AG10803 (cell line): ENCODE measurements around the gene ACMSD.
"Not testable (repeated sequence)": the region's sequence is repeated elsewhere in the genome, so short reads cannot be mapped to it uniquely, and the experiment has no call there.

Source experiments
- DNase-seq: peaks from one replicate; pipeline ENCODE4 v3.0.0; 2010; ENCODE audit warnings: low read depth
- H3K4me3 ChIP-seq: 2 replicates; pipeline ENCODE4 v1.5.1; 2011; ENCODE audit warnings: mild to moderate bottlenecking, low read length, control low read depth
- CTCF ChIP-seq: conservative IDR thresholded peaks from 2 replicates; pipeline ENCODE4 v1.5.1; 2011; ENCODE audit warnings: mild to moderate bottlenecking, low read length, control low read depth, inconsistent platforms

ACMSD gene

GRCh38 chr2:134800341-134800740 is 38.1 kb upstream of the ACMSD start:
- no peak overlapping the region for H3K4me3 ChIP-seq
- no peak for DNase-seq
- TF ChIP-seq CTCF, result no peak

- not testable (repeated sequence) for DNase-seq
Observed at GRCh38 chr2:134803609-134804405, 34.6 kb upstream of the ACMSD start.

GRCh38 chr2:134815741-134816140 is 22.7 kb upstream of the ACMSD start:
- DNase-seq, result no peak
- no peak for TF ChIP-seq CTCF
- H3K4me3 ChIP-seq, result no peak overlapping the region

More at GRCh38 chr2:134803609-134804405, 34.6 kb upstream of the ACMSD start:
- H3K4me3 ChIP-seq, result not testable (repeated sequence)

- DNase-seq, result no peak
Observed at GRCh38 chr2:134818321-134818720, 20.1 kb upstream of the ACMSD start.

GRCh38 chr2:134819334-134819733 is 19.1 kb upstream of the ACMSD start:
- DNase-seq, result peak; percentile 6
- no peak for TF ChIP-seq CTCF
- H3K4me3 ChIP-seq, result no peak overlapping the region

More at GRCh38 chr2:134818321-134818720, 20.1 kb upstream of the ACMSD start:
- TF ChIP-seq CTCF, result no peak
- H3K4me3 ChIP-seq, result no peak overlapping the region

- DNase-seq, result no peak
Observed at GRCh38 chr2:134823431-134823830, 15.0 kb upstream of the ACMSD start.

GRCh38 chr2:134823832-134824231 is 14.6 kb upstream of the ACMSD start:
- no peak for DNase-seq
- H3K4me3 ChIP-seq, result no peak overlapping the region
- TF ChIP-seq CTCF, result no peak

More at GRCh38 chr2:134823431-134823830, 15.0 kb upstream of the ACMSD start:
- H3K4me3 ChIP-seq, result no peak overlapping the region
- TF ChIP-seq CTCF, result no peak

- not testable (repeated sequence) for H3K4me3 ChIP-seq, DNase-seq
Observed at GRCh38 chr2:134825716-134826115, 12.7 kb upstream of the ACMSD start.
